GM21723 (cell line): ENCODE measurements around the gene H3-3A.

Experiments
- ATAC-seq: cut with Tn5 transposase; IDR thresholded peaks from one replicate; pipeline ENCODE4 v1.9.1; 2021; ENCODE audit warnings: mild to moderate bottlenecking, moderate library complexity; ENCODE audit not compliant: unreplicated experiment

H3-3A gene

DNA sequence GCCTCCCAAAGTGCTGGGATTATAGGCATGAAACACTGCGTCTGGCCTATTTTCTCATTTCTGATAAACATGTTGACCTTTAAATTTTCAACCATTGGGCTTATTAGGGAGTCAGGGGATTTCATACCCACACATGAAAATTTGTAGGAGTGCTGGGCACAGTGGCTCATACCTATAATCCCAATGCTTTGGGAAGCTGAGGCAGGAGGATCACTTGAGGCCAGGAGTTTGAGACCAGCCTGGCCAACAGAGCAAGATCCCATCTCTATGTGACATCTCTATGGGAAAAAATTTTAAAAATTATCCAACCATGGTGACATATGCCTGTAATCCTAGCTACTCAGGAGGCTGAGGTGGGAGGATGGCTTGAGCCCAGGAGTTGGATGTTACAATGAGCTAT, 10.5 kb upstream of the H3-3A start:
- ATAC-seq, result no peak

DNA sequence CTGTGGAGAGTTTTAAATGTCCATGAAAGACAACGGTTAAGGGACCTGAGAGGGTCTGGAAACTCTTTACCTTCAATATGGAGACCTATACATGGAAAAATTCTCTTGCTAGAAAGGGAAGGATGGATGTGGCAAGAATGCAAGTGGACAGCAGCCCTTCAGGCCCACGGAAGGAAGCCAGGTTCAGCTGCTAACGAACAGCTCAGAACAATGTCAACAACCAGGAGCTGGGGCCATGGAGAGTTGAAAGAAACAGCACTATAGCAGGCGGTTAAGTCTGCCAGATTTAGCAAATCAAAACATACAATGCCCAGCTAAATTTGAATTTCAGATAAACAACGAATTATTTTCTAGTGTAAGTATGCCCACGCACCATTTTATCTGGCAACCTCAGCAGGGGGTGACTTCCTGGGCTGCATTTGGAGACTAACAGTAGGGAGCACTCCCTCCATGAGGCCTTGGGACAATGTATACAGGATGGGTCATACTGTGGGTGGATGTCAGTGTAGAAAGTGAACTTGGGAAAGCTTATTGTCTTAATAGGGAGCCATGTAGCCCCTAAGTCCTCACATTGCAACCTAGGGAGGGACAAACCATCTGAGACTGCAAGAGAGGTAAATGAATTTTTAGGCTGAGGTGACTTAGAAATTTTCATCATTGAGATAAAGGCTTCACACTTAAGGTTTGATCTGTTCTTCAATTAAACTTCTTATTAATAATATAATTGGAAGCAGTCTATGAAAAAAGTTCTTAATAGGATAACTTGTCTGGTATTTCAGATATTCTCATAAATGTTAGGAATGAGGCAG, 7.8 kb upstream of the H3-3A start:
- ATAC-seq, result no peak

DNA sequence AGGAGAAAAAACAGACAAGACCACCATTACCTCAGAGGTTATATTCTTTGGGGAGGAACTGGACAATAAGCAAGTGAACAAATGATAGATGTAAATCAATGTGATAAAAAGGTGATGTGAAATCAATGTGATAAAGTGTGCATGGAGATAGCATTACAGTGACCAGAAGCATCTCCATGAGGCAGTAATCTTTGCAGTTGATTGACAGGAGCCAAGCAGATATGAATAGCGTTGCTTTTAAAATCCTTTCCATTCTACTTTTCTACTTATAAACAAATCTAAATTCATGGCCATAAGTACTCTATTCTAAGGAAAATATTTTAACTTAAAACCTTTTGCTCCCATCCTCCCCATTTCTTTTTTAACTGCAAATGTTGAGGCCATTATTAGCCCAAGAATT, 2.8 kb upstream of the H3-3A start:
- ATAC-seq, result no peak

DNA sequence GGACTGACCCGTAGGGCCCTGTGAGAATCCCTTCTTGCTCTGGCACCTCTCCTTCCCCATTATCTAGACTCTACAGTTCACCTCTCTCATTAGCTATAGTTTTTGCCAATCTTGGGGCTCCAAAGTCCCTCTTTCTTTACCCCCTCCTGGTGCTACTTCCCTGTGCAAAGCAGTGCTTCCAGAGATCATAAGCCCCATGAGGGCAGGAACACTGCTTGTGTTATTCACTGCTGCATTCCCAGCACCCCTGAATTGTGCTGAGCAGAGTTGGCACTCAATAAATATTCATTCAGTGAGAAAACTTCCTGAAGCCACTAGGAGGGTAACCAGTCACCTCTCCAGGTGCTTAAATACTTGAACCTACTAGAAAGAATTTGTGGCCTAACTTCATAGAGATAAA, 2.1 kb upstream of the H3-3A start:
- no peak for ATAC-seq

DNA sequence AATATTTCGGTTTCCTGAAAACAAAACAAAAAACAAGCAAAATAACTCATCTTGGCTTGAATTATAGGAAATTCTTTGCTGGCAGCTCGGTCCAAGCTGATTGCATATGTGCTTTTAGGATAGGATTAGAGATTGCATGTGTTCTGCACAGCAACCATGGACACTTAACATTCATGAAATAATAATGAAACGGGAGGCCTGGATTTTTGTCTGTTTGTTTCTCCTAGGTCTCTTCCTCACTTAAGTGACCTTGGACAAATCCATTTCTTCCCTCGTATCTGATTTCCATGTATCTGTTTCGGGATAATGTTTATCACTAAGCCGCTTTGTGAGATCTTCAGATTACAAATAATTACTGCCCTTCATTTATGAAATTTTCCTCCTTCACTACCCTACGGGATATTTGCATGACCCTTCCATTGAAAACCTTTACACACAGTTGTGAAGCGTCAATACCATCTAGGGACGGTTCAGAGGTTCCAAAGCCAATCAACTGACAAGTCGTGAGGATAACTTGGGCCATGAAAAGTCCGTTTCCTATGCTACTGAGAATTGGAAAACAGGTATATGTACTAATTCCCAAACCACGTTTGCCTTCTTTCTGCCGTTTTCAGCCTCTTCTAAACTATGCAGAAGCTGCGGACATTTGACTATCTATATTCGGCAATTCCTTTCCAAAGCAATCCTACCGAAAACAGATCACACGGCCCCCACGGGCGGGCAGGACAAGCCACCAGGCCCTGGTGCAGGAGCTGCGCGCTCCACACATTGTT, 1.3 kb upstream of the H3-3A start:
- ATAC-seq, result no peak

DNA sequence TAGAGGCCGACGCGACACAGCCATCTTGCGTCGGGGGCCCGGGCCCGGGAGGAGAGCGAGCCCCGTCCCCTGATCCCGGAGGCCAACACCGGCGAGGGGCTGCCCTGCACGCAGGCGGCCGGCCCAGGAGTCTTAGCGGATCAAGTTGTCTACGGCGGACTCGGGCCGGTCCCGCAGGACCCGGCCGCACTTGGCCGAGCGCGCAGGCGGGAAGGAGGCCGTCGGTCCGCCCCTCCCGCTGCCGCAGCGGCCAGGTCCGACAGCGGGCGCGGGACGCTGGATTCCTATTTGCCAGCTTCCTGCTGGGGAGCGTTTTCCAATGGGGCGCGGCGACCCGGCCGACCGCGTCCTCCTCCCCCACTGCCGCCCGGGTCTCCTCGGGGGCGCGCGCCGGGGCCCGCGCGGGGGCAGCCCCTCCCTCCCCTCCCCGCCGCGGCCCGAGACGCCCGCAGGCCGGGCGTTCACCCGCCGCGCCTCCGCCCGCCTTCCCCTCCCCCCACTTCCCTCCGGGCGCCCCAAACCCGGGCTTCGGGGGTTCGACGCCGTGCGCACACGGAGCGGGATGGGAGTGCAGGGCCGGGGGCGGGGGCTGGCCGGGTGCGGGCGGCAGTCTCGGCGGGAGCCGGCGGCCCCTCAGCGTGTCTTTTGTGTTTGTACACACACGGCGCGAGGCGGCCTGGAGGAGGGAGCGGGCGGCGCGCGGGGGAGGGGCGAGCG, 517 bp upstream of the H3-3A start:
- ATAC-seq, result peak; percentile 56

DNA sequence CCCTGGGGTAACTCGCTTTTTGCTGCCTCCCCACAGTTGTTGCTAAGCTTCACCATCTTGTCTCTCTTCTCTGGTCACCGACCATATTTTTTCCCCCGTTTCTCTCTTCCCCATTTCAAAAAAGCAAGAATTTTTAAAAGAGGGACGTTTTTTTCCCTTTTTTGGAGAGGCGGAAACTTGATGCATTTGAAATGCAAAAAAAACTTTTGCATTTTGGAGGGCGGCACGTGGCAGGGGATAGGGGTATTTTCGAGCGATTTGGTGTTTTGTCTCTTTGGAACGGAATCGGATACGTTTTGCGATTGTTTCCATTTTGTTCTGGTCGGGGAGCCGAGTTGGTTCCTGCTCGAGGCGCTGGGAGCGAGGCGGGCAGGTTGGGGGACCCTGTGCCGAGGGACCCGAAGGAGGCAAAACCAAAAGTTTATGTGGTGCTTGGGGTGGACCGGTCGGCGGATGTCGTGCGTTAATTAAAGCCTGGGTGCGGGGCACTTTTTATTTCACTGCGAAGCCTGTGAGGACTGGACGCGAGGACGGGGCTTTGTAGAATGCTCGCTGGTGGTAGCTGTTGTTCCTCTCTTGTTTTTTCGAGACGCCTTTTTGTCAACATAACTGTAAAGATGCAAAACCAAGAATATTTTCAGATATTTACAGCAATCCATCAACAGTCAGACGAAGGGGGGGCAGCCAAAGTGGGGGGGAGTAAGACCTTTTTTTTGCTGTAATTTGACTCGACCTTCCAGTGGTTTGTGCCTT, 884 bp downstream of the H3-3A start:
- ATAC-seq, result peak; percentile 9

DNA sequence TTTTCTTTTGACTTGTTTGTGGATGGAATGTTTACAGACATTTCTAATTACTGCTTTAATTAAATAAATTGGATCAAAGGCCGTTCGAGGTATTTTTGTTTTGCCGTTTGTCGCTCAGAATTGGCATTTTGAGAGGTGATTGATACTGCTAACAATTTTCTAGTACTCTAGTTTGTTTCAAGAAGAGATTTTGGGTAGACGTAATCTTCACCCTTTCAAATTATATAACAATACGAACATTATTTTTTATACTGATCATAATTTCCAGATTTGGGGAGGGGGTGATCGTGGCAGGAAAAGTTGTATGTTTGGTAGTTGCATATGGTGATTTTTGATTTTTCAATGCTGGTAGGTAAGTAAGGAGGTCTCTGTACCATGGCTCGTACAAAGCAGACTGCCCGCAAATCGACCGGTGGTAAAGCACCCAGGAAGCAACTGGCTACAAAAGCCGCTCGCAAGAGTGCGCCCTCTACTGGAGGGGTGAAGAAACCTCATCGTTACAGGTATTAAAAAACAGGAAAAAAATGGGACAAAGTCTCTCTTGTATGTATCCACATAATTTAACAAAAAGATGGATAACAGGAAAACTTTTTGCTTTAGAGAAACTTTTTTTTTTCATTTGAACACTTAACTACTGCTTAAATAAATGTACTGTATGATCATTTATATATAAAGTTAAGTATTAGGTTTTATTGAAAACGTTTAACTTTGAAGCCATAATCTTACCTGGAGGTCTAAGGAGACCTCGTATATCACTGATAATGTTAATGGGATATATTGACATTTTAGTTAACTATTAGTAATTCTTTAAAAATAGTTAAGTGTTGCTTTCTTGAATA, 1.7 kb downstream of the H3-3A start:
- no peak for ATAC-seq

DNA sequence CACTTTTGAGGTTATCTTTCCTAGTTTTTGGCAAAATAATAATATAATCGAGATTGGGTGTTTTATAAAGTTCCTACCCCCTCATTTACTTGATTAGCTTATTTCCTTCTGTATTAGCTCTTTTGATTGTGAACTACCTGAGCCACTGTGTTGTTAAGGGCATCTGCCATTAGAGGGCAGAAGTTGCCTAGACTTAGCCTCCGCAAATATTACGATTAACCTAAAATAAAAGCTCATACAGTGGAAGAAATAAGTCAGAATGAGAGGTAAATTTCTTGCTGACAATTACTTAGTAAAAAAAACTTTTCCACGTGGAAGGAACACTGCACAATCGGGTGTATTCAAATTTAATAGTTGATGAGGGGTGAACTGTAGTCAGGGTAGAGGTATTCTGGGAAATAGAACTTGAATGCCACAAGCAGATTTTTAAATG, 2.3 kb downstream of the H3-3A start:
- no peak for ATAC-seq

DNA sequence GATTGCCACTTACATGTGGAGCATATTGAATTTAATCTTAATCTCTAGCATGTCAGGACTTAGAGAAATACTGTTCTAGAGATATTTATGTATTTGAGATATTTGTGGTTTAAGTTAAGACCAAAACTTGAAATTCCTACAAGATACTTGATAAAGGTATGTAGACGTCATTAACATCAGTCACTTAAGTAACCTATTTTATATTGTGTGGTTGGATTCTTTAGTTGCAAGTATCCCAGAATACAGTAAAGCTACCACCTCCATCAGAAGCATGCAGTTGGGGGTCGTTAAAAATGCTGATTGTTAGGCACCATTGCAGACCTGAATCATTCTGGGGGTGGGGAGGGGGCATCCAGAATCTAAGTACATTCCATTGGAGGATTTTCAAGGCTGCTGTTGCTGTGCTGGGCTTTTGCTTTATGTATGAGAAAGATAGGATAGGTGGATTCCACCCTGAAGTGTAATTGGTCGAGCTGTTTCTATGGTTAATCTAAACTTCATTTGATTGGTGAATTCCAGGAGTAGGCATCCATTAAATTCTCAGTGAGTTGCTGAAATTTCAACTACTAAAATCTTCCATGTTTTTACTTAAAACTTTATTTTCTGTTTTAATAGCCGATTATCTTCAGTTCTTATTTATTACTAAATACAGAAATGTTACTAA, 4.0 kb downstream of the H3-3A start:
- ATAC-seq, result no peak

DNA sequence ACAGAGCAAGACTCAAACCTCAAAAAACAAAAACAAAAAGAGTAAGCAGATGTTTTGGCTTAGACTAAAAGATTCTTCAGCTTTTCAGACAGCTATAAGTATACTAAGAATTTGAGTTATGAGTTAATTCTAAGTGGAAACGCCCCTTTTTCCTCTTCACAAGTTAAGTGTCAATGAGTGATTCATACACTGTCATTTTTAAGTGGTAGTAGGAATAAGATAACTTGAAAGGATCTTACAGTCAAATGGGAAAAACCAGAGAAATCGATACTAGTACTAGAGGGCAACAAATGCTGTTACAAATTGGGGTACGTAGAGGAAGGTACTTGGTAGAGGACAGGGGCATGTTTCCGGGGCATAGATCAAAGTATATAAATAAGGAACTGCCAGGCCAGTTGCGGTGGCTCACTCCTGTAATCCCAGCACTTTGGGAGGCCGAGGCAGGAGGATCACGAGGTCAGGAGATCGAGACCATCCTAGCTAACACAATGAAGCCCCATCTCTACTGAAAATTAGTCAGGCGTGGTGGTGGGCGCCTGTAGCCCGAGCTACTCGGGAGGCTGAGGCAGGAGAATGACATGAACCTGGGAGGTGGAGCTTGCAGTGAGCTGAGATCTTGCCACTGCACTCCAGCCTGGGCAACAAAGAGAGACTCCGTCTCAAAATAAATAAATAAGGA, 7.4 kb downstream of the H3-3A start:
- ATAC-seq, result no peak

DNA sequence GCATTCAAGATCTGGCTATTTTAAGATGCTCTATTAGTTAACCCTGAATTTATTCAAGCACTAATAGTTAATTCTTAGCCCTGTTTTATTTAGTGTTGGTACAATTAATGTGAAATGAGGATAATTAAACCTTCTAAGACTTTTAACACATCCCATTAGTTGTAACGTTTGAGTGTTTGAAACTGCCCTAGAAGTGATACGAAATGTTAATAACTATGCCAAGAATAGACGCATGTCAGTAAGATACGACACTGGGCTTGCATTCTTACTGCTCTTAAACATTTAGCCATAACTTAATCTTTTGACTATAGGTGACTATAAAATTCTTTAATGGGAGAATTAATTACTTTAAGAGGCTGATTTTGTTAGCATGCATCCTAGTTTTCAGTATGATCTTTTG, 9.8 kb downstream of the H3-3A start:
- ATAC-seq, result no peak

DNA sequence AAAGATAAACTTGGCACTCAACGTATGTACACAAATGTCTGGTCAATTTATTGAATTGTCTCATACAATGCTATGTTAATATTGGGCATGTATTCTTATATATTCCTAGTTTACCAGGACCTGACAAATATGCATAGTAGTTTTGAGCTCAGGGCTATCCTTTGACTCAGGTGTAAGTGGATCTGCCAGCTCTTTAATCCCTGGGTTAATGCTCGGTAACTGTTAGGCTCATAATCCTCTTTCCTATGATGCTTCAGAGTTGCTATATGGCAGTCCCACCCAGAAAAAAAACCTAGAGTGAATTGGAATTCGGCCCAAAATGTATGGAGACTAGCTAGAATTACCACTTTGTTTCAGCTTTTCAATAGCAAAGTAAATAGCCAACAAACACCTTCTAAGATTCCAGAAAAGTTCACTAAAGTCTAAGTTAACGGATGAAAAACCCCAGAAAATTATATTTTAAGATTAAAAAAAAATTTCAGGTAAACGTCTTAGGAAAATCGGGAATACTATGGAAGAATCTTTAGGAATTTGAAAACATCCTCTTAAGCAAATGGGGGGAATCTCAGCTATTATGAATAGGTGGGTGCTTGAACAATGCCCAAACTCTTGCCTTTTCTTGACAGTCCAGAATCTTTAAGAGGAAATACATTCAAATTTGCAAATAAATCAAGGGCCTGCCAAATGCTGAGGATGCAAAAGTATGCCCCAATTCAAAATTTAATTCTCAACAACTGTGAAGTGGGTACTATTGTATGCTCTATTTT, 10.9 kb downstream of the H3-3A start:
- ATAC-seq, result no peak

DNA sequence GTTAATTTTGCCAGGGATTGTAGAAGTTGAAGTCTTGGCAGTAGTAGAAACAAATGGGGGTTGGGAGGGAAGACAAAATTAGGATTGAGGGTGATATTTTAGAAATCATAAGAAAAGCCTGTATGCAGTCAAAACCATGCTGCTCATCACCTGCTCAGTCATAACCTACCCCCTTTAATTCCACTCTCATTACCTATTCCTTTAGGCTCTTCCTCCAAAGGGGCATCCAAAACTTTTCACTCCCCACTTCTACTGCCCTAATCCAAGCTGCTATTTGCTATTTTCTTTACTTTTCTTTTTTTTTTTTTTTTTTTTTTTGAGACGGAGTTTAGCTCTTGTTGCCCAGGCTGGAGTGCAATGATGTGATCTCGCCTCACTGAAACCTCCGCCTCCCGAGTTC, 11.5 kb downstream of the H3-3A start:
- ATAC-seq, result no peak

DNA sequence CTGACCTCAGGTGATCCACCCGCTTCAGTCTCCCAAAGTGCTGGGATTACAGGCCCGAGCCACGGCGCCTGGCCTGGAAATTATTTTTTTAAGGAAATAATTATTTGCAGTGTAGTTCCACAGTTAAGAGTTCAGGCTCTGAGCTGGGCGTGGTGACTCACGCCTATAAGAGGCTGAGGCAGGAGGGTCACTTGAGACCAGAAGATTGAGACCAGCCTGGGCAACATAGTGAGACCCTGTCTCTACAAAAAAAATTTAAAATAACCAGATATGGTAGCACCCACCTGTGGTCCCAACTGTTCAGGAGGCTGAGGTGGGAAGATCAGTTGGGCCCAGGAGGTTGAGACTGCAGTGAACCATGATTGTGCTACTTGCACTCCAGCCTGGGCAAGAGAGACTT, 13.9 kb downstream of the H3-3A start:
- no peak for ATAC-seq

DNA sequence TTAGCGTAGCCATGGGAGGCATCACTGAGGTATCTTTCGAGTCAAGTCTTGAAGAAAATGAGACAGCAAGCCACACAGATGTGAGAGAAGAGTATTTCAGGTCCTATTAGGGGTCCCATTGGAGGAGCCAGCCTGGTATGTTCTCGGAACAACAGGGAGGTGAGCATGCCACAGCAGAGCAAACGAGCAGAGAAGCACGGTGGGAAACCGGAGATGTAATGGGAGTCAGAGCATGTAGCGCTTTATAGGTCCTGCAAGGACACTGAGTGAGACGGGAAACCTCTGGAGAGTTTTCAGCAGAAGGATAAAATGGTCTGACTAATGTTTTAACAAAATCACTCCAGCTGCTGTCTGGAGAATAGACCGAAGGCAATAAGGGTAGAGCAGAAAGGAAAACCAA, 15.9 kb downstream of the H3-3A start:
- no peak for ATAC-seq

DNA sequence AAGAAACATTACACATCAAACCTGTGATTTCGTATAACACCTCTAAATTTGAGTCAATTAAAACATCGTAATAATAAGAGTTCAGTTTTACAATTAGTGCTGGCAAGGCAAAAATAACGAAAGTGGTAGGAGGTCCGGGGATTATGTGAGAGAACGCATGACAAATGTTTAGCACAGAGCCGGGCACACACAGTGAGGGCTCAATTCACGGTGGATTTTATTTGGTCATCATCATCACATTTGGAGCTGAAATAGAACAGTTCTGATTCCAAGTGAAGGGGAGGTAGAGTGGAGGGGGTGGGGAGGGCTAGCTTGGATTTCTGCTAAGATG, 20.0 kb downstream of the H3-3A start:
- no peak for ATAC-seq

DNA sequence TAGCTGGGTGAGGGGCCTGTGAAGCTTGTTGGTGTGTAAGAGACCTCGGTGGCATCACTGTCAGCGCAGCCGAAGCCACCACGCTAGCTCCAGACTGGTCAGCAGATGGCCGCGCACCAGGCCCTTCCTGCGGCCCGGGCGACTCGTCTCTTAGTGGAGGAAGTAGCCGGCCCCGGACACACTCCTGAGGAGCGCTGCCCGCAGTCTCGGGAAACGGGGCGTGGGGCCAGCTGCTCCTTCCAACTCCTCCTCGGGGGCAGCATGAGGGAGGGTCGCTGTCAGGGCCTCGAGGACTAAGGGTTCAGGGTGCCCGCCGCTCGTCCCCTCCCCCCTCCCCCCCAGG, 20.4 kb downstream of the H3-3A start:
- peak; percentile 17 for ATAC-seq
